Testis (tissue), 2 donors: ENCODE measurements around the gene SMIM22.

Source experiments
- CTCF ChIP-seq, 3 experiments: fragments of 450-650 bp in 2 of 3; fragments of 200-600 bp in 1 of 3; sonication (generic) in 1 of 3; IDR thresholded peaks; one replicate each; pipeline ENCODE4 v1.5.1; 2016 to 2019; ENCODE audit warnings: antibody characterized with exemption in 3 of 3, mild to moderate bottlenecking in 2 of 3, moderate library complexity in 1 of 3
- POLR2A ChIP-seq: fragments of 450-650 bp; IDR thresholded peaks from one replicate; pipeline ENCODE4 v1.6.1; 2017; ENCODE audit warnings: antibody characterized with exemption, mild to moderate bottlenecking, moderate library complexity

GRCh38 chr16:4800290-4801041 lies 5.3 kb downstream of the SMIM22 start:
- TF ChIP-seq CTCF (IDR thresholded peaks at IDR 0.05) (no peak), POLR2A (no peak)
